H9 (cell line): ENCODE results near the gene SLC30A5. TPM values are rescaled to one million over a fixed set of nuclear protein-coding genes. Genes with fewer than 3 reads are reported as not detected.
A peak's percentile ranks its signal among the peaks of the same experiment; 100 is the strongest.

Experiments used
- DNase-seq: peaks from one replicate; pipeline ENCODE4 v3.0.0-alpha.2; 2017
- H2AFZ ChIP-seq: one replicate; pipeline ENCODE4 v1.6.1; 2013; ENCODE audit warnings: mild to moderate bottlenecking, low read length, control low read depth, moderate library complexity
- H2AK5ac ChIP-seq: 2 replicates; pipeline ENCODE4 v1.6.1; 2013; ENCODE audit warnings: low read length, control low read depth, mixed read lengths; ENCODE audit not compliant: insufficient read length
- H2BK120ac ChIP-seq: one replicate; pipeline ENCODE4 v1.6.1; 2013; ENCODE audit warnings: low read depth, mild to moderate bottlenecking, low read length, control low read depth, inconsistent platforms; ENCODE audit not compliant: poor library complexity, severe bottlenecking
- H2BK12ac ChIP-seq: 2 replicates; pipeline ENCODE4 v1.6.1; 2013; ENCODE audit warnings: low read length, control low read depth, mixed read lengths, low read depth; ENCODE audit not compliant: insufficient read length
- H2BK15ac ChIP-seq: 2 replicates; pipeline ENCODE4 v1.6.1; 2013; ENCODE audit warnings: low read depth, low read length, control low read depth
- H2BK20ac ChIP-seq: one replicate; pipeline ENCODE4 v1.6.1; 2013; ENCODE audit warnings: low read depth, mild to moderate bottlenecking, low read length, control low read depth, inconsistent platforms; ENCODE audit not compliant: poor library complexity, severe bottlenecking
- H2BK5ac ChIP-seq: 2 replicates; pipeline ENCODE4 v1.6.1; 2013; ENCODE audit warnings: low read length, control low read depth, mixed read lengths; ENCODE audit not compliant: insufficient read length
- H3K14ac ChIP-seq: 2 replicates; pipeline ENCODE4 v1.6.1; 2013; ENCODE audit warnings: low read length, control low read depth; ENCODE audit not compliant: insufficient read depth
- H3K18ac ChIP-seq: 2 replicates; pipeline ENCODE4 v1.6.1; 2013; ENCODE audit warnings: low read depth, mild to moderate bottlenecking, mixed read lengths, low read length, control low read depth; ENCODE audit not compliant: insufficient read length
- H3K23ac ChIP-seq: 2 replicates; pipeline ENCODE4 v1.6.1; 2013; ENCODE audit warnings: low read length, control low read depth, mixed read lengths, low read depth; ENCODE audit not compliant: insufficient read length
- H3K23me2 ChIP-seq: 2 replicates; pipeline ENCODE4 v1.6.1; 2013; ENCODE audit warnings: low read depth, mild to moderate bottlenecking, mixed read lengths, low read length, control low read depth; ENCODE audit not compliant: insufficient read length, poor library complexity, severe bottlenecking
- H3K27ac ChIP-seq: 2 replicates; pipeline ENCODE4 v1.5.1; 2013; ENCODE audit warnings: low read length, control low read depth, mixed read lengths, low read depth; ENCODE audit not compliant: insufficient read length
- H3K27me3 ChIP-seq: 2 replicates; pipeline ENCODE4 v1.6.1; 2013; ENCODE audit warnings: low read length, control low read depth, inconsistent platforms; ENCODE audit not compliant: insufficient read depth
- H3K4ac ChIP-seq: 2 replicates; pipeline ENCODE4 v1.6.1; 2013; ENCODE audit warnings: low read depth, mild to moderate bottlenecking, control low read depth, inconsistent platforms, low read length, moderate library complexity
- H3K4me1 ChIP-seq: 2 replicates; pipeline ENCODE4 v1.6.1; 2013; ENCODE audit warnings: low read length, control low read depth, inconsistent platforms; ENCODE audit not compliant: insufficient read depth
- H3K4me2 ChIP-seq: 2 replicates; pipeline ENCODE4 v1.6.1; 2013; ENCODE audit warnings: low read length, control low read depth, mixed read lengths; ENCODE audit not compliant: insufficient read length, insufficient read depth
- H3K56ac ChIP-seq: 2 replicates; pipeline ENCODE4 v1.6.1; 2013; ENCODE audit warnings: low read depth, mild to moderate bottlenecking, mixed read lengths, low read length, control low read depth; ENCODE audit not compliant: insufficient read length
- H3K79me1 ChIP-seq: 2 replicates; pipeline ENCODE4 v1.6.1; 2013; ENCODE audit warnings: low read depth, mild to moderate bottlenecking, moderate library complexity, low read length, control low read depth, inconsistent platforms; ENCODE audit not compliant: insufficient read depth, poor library complexity, severe bottlenecking
- H3K79me2 ChIP-seq: 2 replicates; pipeline ENCODE4 v1.6.1; 2013; ENCODE audit warnings: low read length, control low read depth, inconsistent platforms; ENCODE audit not compliant: insufficient read depth
- H3K9ac ChIP-seq: 2 replicates; pipeline ENCODE4 v1.6.1; 2013; ENCODE audit warnings: low read length, control low read depth, mixed read lengths; ENCODE audit not compliant: insufficient read length; ENCODE audit errors: extremely low read depth
- H3K9me3 ChIP-seq: one replicate; pipeline ENCODE4 v1.6.1; 2013; ENCODE audit warnings: low read depth, low read length, inconsistent platforms; ENCODE audit not compliant: control insufficient read depth
- H3T11ph ChIP-seq: one replicate; pipeline ENCODE4 v1.6.1; 2013; ENCODE audit warnings: mild to moderate bottlenecking, low read length, control low read depth, inconsistent platforms
- H4K20me1 ChIP-seq: one replicate; pipeline ENCODE4 v1.6.1; 2013; ENCODE audit not compliant: control insufficient read depth, insufficient read length, insufficient read depth
- H4K5ac ChIP-seq: 2 replicates; pipeline ENCODE4 v1.6.1; 2013; ENCODE audit warnings: low read depth, mild to moderate bottlenecking, mixed read lengths, low read length, control low read depth; ENCODE audit not compliant: insufficient read length
- H4K8ac ChIP-seq: replicated peaks from 2 replicates; pipeline ENCODE4 v1.6.1; 2013; ENCODE audit warnings: low read length, control low read depth, mixed read lengths, low read depth; ENCODE audit not compliant: insufficient read length
- H4K91ac ChIP-seq: 2 replicates; pipeline ENCODE4 v1.6.1; 2013; ENCODE audit warnings: low read depth, mild to moderate bottlenecking, moderate library complexity, mixed read lengths, low read length, control low read depth; ENCODE audit not compliant: insufficient read length
- H3K27ac Mint-ChIP-seq, 3 experiments: 2 replicates in 2 of 3; 3 replicates in 1 of 3; pipeline ENCODE4 v1.8.0; 2020 to 2021; ENCODE audit warnings: mixed read lengths in 3 of 3, mild to moderate bottlenecking in 1 of 3, moderate library complexity in 1 of 3
- H3K27me3 Mint-ChIP-seq: 2 replicates; pipeline ENCODE4 v1.8.0; 2021; ENCODE audit warnings: low read depth, mild to moderate bottlenecking, moderate library complexity, mixed read lengths
- H3K36me3 Mint-ChIP-seq, 3 experiments: 2 replicates in 2 of 3; 3 replicates in 1 of 3; pipeline ENCODE4 v1.8.0; 2020 to 2021; ENCODE audit warnings: low read depth in 3 of 3, mixed read lengths in 3 of 3; ENCODE audit not compliant: insufficient read depth in 1 of 3
- H3K4me1 Mint-ChIP-seq, 2 experiments: 2 replicates each; pipeline ENCODE4 v1.8.0; 2020; ENCODE audit warnings: mixed read lengths in 2 of 2
- H3K4me3 Mint-ChIP-seq, 2 experiments: 2 replicates in 1 of 2; 3 replicates in 1 of 2; pipeline ENCODE4 v1.8.0; 2020 to 2021; ENCODE audit warnings: mild to moderate bottlenecking in 2 of 2, mixed read lengths in 2 of 2, moderate library complexity in 1 of 2
- H3K9me3 Mint-ChIP-seq, 2 experiments: 2 replicates in 1 of 2; 3 replicates in 1 of 2; pipeline ENCODE4 v1.8.0; 2020; ENCODE audit warnings: mild to moderate bottlenecking in 2 of 2, mixed read lengths in 2 of 2, moderate library complexity in 1 of 2
- CTCF ChIP-seq: fragments of 200-600 bp; sonication (generic); conservative IDR thresholded peaks from 3 replicates; pipeline ENCODE4 v1.8.0; 2021; ENCODE audit warnings: antibody characterized with exemption, mild to moderate bottlenecking
- WGBS: extraction: QIAGEN DNeasy Blood & Tissue Kit; methylation state at CpG from one replicate; pipeline ENCODE4 v1.1.7; 2013; ENCODE audit warnings: missing lambda C conversion rate, low lambda C conversion rate, mixed read lengths; ENCODE audit not compliant: insufficient read length; ENCODE audit errors: extremely low coverage; 5-methylcytosine and 5-hydroxymethylcytosine counted together
- total RNA-seq: library from RNA; stranded (reverse); gene quantifications from 2 replicates; pipeline ENCODE4 v1.2.1, GENCODE V29; 2021

SLC30A5 gene
- total RNA-seq, 1 experiment from 2014 or later = 33.7 TPM

- DNase-seq = peak; percentile 31
- Histone ChIP-seq H3K4ac (no peak overlapping the region; the same call in 1 of the 2 replicates), H4K91ac (no peak overlapping the region), H3K4me2 (peak overlapping the region; percentile 100), H3K4me1 (no peaks in the 10 kb centered on the region), H3K9ac (peak overlapping the region; percentile 95), H3K79me2 (peaks cover 9% of the 10 kb centered on the region; the same call in 1 of the 2 replicates), H3K18ac (peak overlapping the region; percentile 95), H3K23me2 (peaks cover 4% of the 10 kb centered on the region), H2BK15ac (no peak overlapping the region), H4K8ac (no peak overlapping the region), H3T11ph (no peak overlapping the region), H2BK120ac (no peak overlapping the region), H4K5ac (no peak overlapping the region), H3K23ac (peak overlapping the region; percentile 9), H2BK12ac (no peak overlapping the region), H3K79me1 (peaks cover 12% of the 10 kb centered on the region), H2AK5ac (no peak overlapping the region), H2BK5ac (no peak overlapping the region), H3K27ac (peak overlapping the region; percentile 73), H3K14ac (peak overlapping the region; percentile 98; the same call in 1 of the 2 replicates), H2BK20ac (no peak overlapping the region), H3K9me3 (no peaks in the 10 kb centered on the region), H3K56ac (no peak overlapping the region), H3K27me3 (no peaks in the 10 kb centered on the region), H4K20me1 (no peaks in the 10 kb centered on the region), H2AFZ (no peak overlapping the region)
- TF ChIP-seq CTCF = no peak
- Mint-ChIP-seq H3K9me3 (no peaks in the 10 kb centered on the region; a peak in 1 of 5 replicates), H3K27ac (peak overlapping the region; percentile 97 to 100 (median 99)), H3K36me3 (peaks cover 46 to 52% (median 47%) of the 10 kb centered on the region in 3 experiments), H3K4me1 (peaks cover 27 to 33% of the 10 kb centered on the region in 2 experiments), H3K27me3 (no peaks in the 10 kb centered on the region), H3K4me3 (peak overlapping the region; percentile 96 to 98)
- WGBS = no CpG with 5 or more reads among the region's 11 CpGs
Observed at GRCh38 chr5:69167493-69167855, 73.7 kb downstream of the SLC30A5 start.
